GM21528 (cell line): ENCODE data around the gene CCNJL.

Experiments
- ATAC-seq: cut with Tn5 transposase; IDR thresholded peaks from one replicate; pipeline ENCODE4 v1.9.1; 2021; ENCODE audit warnings: mild to moderate bottlenecking, moderate library complexity; ENCODE audit not compliant: unreplicated experiment, low FRiP score

CCNJL gene

GRCh38 chr5:160233215-160233614 lies 79.1 kb downstream of the CCNJL start:
- no peak for ATAC-seq

GRCh38 chr5:160231783-160232342 lies 80.5 kb downstream of the CCNJL start:
- no peak for ATAC-seq

- no peak for ATAC-seq
Observed at GRCh38 chr5:160230686-160231527, 81.5 kb downstream of the CCNJL start.

DNA sequence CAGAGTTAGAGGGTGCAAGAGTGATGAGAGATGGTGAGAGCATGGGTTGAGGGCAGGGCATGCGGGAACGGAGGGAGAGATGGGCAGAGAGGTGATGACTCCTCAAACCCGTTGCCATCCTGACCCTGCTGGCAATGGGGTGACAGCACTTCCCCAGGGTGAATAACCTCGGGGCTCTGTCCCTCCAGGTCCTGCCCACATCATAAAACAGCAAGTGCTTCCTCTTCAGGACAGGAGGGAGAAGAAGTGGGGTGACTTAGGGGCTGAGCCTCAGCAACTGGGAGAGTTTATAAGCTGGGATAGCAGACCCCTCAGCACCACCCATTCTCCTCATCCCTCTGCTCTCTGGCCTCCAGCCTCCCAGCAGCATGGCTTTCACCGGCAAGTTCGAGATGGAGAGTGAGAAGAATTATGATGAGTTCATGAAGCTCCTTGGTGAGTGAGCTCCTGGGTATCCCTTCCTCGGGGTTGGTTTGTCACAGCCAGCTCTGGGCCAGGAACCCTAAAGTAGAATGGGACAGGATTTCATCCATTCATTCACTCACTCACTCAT lies 83.1 kb downstream of the CCNJL start, which contains the start of gene FABP6:
FABP6 (plus strand) TSS at position 317 of the 553 bp plus-strand sequence; CDS start at position 369, 52 bp downstream.
- no peak for ATAC-seq

DNA sequence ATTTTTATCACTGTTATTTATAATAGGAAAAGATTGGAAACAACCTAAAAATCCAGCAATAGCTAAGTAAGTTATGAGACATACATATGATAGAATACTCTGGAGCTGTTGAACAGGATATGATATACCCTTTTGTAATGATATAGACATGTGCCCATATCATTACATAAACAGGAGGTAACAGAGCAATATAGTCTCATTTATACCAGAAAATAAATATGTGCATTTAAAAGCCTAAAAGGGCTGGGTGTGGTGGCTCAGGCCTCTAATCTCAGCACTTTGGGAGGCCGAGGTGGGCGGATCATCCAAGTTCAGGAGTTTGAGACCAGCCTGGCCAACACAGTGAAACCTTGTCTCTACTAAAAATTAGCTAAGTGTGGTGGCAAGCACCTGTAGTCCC lies 85.4 kb downstream of the CCNJL start:
- ATAC-seq: no peak

DNA sequence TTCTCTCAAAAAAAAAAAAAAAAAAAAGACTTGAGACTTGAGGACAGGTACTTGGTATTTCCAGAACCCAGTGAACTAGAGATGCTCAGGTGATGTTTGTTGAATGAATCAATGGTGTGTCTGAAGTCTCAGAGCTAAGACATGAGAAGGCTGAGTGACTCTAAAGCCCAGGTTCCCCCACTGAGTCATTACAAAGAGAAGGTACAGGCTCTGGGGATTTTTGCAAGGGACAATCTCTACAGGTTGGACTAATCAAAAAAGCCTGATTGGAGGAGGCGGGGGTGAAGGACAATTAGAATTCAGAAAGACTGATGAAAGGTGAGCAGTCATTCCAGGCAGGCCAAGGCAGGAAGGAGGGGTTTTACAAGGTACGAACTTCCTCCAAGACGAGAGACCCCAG lies 91.3 kb downstream of the CCNJL start:
- ATAC-seq: no peak

DNA sequence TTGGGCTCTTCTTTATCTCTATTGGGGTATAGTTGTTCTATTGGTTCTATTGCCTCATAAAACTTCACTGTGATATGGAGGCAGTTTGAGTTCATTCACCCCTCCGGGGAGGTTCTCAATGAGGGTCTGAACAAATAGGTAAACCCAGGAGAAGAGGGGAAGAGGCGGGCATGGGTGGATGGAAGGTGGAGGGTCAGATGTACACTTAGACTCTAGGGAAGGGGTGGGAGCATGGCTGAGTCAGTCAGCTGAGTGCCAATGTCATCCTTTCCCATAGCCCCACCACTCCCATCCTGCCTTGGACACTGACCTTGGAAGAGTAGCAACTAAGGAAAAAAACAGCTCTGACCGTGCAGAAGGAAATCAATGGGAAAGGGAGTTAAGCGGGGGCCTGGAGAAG lies 93.0 kb downstream of the CCNJL start:
- no peak for ATAC-seq

DNA sequence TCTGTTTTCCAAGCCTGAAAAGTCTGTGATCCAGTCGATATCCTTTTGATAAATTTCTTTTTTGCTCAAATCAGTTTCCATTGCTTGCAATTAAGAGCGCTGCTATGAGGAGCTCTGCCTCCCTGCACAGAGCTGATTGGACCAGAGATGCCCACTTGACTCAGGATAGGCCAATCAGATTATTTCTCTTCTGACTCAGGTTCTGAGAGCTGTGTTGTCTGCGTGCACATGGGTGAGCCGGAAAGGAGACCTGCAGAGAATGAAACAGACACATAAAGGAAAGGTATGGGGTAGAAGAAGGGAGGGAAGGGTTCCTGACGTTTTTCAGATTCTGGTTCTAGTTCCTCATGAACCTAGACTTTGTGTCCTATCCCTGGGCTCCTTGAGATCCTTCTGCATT lies 98.8 kb downstream of the CCNJL start:
- no peak for ATAC-seq

GRCh38 chr5:160211352-160211751 lies 101.0 kb downstream of the CCNJL start:
- no peak for ATAC-seq

- ATAC-seq: no peak
Observed at GRCh38 chr5:160210606-160211005, 101.8 kb downstream of the CCNJL start.

DNA sequence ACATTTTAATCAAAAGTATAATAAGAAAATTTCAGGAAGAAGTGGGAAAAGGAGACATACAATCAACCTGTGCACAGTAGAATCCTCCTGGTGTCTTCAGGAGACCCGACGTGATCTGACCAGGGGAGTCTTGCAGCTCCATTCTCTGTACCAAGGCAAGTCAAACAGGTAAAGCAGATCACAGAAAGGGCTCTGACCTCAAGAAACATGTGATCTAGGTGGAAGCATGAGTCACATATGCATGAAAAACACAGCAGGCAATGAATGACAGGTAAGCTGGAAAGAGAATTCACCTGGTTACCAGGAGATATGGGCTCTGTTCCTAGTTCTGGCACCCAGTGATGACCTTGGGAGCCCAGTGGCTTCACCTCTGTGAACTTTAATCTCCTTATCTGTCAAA lies 102.4 kb downstream of the CCNJL start:
- ATAC-seq: no peak

- no peak for ATAC-seq
Observed at GRCh38 chr5:160207061-160207460, 105.3 kb downstream of the CCNJL start.
